HG02981 (cell line): ENCODE measurements around the gene FGF9.

Source experiments
- ATAC-seq: cut with Tn5 transposase; IDR thresholded peaks from one replicate; pipeline ENCODE4 v1.9.1; 2021; ENCODE audit warnings: mild to moderate bottlenecking, moderate library complexity; ENCODE audit not compliant: unreplicated experiment

The FGF9 gene

GRCh38 chr13:21752501-21752900 lies 81.6 kb downstream of the FGF9 start:
- ATAC-seq, result no peak

- no peak for ATAC-seq
Measured at GRCh38 chr13:21753117-21753729, 82.3 kb downstream of the FGF9 start.
